OCI-LY7 (cell line): Measurements from ENCODE around the gene RNF220.

Source experiments
- CTCF ChIP-seq: fragments of 200-600 bp; sonication (generic); conservative IDR thresholded peaks from 2 replicates; pipeline ENCODE4 v1.5.1; 2014; ENCODE audit warnings: mild to moderate bottlenecking, antibody characterized with exemption, low read length, moderate library complexity, mixed read lengths
- EZH2phosphoT487 ChIP-seq: fragments of 200-600 bp; sonication (generic); IDR thresholded peaks from 2 replicates; pipeline ENCODE4 v1.6.1; 2018; ENCODE audit warnings: low read depth, borderline replicate concordance, mild to moderate bottlenecking, mixed run types, antibody characterized with exemption, low read length, moderate library complexity, mixed read lengths

GRCh38 chr1:44637702-44638411 is 232.8 kb downstream of the RNF220 start:
- TF ChIP-seq CTCF, result no peak
- no peak for TF ChIP-seq EZH2phosphoT487
